Colon (tissue), 2 donors: ENCODE results near the gene SCNM1.
"Not testable (repeated sequence)": the region's sequence is repeated elsewhere in the genome, so short reads cannot be mapped to it uniquely, and the experiment has no call there.

ENCODE experiments used
- FAIRE-seq: peaks from 2 replicates; lab custom pipeline; 2012; peaks lifted over from hg19 to GRCh38; lab: Jason Lieb, UNC
- donor health status: control.
- donor health status: control.

Gene SCNM1

DNA sequence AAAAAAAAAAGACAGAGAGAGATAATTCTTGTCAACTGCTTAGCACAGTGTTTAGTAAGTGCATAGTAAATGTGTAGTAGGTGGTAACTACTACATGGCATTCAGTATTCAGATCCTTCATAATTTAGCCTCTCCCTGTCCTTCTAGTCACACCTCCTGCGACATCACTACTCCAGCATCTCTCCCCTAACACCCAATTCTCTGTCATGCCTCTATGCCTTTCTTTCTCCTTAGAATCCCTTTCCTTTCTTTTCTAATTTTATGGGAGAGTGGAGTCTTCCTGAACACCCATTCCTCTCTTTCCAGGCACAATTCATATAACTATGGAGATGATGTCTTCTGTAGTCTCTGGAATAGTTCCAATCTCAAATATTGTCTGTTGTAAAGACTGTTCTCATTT, 27.9 kb downstream of the SCNM1 start:
- FAIRE-seq: no peak

DNA sequence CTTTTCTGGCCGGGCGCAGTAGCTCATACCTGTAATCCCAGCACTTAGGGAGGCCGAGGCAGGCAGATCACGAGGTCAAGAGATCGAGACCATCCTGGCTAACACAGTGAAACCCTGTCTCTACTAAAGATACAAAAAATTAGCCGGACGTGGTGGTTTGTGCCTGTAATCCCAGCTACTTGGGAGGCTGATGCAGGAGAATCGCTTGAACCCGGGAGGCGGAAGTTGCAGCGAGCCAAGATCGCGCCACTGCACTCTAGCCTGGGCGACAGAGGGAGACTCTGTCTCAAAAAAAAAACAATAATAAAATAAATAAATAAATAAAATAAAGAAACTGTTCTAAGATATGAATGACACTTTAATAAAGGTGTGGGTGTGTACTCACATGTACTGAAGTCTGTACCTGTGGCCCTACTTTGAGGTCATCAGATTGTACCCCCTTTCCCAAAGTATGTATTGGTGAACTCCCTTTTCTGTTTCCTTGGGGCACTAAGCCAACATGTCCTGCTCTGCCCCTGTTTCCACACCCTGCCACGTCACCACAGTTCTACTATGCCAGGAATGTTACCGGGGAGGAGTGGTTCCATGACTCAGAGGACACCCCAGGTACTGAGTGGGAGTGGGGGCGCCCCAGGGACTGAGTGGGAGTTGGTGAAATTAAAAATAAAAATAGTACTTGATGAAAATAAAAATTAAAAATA, 29.1 kb downstream of the SCNM1 start:
- not testable (repeated sequence) for FAIRE-seq

DNA sequence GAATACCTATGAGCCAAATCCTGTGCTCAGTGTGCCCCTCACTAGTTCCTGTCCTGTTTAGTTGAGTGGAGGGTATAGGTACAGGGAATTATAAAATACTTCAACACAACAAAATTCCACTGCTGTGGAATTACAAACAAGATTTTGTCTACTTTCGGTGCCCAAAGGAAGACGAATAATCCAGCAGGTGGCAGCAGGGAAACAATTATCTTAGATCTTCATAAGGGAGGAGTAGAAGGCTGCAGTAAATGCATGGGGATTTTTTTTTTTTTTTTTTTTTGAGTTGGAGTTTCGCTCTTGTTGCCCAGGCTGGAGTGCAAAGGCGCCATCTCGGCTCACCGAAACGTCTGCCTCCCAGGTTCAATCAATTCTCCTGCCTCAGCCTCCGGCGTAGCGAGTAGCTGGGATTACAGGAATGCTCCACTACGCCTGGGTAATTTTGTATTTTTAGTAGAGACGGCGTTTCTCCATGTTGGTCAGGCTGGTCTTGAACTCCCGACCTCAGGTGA, 30.4 kb downstream of the SCNM1 start:
- no peak for FAIRE-seq

DNA sequence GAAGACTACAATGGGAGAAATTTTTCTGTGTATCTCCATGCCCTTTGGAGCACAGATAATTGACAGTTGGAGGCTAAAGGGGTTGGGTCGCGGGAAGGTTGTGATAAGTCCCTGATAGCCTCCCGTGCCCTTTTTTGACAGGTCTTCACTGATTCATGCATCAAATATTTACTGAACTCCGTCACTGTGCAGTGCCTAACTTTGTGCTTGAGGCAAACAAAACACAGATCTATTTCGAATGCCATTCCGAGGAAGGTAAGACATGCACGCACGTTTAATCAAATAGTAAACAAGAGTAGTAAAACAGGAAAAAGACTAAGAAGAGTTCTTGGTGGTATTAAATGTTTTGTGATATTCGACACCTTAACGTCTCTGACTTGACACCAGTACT, 31.9 kb downstream of the SCNM1 start:
- no peak for FAIRE-seq

DNA sequence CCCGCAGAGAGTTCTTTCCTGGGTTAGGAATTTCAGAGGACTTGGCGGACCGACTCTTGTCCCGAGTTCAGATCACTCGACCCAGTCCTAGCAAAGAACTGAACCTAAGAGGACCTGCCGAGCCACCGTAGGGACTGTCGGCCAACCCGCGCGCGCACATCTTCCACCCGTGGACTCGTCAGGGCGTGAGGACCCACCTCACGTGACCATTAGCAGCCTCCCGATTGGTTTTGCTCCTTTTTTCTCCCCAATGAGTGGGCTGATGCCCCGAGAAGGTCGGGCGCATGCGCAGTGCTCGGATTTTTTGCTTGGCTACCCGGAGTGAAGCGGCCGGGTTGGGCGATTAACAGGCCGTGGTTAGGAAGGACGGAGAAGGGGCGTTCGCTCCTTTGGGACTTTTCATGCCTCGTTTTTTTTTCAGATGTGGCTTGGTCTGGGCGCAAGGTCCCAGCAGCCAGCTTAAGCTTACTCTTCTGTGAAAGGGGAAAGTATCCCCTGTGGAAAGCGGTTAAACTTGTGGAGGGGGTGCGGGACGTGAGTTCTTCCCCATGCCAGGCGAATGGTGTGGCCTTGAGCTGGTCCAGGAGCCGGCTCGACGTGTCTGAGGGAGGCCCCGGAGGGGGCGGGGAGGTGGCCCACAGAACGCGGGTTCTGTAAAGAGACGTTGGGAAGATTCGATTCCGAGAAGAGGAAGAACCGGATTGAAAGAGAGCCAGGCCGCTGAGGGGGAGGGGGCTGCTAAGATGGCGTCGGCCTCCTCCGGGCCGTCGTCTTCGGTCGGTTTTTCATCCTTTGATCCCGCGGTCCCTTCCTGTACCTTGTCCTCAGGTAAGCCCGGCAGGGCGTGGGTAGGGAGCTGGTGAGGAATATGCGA, 32.5 kb downstream of the SCNM1 start, which contains the start of gene PIP5K1A:
TSS of gene PIP5K1A (plus strand) at position 299 of the 874 bp plus-strand sequence. CDS start at position 744, 445 bp downstream.
- FAIRE-seq: no peak

DNA sequence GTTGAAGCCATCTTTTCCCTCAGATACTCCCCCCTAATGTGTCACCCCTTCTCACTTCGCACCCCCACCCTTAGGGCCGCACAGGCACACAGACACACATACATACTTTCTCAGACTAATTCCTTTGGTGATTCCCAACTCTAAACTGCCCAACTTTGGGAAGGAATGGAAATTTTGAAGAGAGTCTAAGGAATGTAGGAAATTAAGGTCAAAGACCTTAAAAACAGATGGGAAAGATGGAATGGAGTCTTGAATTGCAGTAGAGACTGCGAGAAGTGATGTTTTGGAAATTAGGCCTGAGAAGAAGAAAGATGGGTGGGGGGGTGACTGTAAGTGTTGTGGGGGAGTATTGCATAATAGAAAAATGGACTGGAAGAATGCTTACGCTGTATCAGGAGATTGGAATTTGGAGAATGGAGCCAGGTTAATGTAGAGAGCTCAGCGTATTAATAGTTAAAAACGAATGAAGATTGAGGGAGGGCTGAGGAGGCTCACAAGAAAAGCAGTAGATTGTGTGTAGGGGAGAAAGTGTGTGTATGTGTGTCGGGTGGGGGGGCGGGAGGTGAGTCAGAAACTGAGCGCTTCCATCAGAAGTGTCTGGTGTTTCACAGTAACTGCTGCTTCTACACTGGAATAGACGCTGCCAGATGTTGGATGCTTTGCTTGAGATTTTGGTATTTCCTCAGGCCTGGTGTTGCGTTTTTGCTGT, 34.1 kb downstream of the SCNM1 start:
- FAIRE-seq: no peak

DNA sequence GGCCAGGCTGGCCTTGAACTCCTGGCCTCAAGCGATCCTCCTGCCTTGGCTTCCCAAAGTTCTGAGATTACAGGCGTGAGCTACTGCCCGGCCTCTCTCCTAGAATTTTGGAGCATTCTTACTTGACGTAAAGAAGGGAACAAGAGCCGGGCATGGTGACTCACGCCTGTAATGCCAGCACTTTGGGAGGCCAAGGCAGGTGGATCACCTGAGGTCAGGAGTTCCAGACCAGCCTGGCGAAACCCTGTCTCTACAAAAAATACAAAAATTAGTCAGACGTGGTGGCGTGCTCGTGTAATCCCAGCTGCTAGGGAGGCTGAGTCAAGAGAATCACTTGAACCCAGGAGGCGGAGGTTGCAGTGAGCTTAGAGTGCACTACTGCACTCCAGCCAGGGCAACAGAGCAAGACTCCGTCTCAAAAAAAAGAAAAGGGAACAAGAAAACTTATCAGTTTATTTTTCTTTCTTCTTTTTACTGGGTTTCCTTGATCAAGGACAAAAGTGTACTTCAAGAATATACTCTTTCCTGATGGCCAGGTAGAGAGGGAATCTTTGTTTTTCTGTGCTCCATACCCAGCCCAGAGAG, 39.5 kb downstream of the SCNM1 start:
- not testable (repeated sequence) for FAIRE-seq

DNA sequence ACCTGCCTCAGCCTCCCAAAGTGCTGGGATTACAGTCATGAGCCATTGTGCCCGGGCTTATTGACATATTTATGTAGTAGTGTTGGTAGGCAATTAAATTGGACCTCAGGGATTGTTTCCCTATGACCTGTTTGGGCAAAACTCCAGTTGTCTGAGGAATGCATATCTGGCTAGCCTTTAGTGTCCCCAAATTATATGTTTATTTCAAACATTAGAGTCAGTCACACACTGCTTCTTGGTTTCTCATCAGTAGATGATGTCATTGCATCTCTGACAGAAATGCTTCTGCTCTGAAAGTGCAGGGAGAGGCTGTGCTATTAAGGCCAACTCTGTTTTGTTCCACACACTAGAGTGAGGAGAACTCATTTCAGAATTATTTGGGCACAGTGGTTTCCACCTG, 44.9 kb downstream of the SCNM1 start:
- no peak for FAIRE-seq

DNA sequence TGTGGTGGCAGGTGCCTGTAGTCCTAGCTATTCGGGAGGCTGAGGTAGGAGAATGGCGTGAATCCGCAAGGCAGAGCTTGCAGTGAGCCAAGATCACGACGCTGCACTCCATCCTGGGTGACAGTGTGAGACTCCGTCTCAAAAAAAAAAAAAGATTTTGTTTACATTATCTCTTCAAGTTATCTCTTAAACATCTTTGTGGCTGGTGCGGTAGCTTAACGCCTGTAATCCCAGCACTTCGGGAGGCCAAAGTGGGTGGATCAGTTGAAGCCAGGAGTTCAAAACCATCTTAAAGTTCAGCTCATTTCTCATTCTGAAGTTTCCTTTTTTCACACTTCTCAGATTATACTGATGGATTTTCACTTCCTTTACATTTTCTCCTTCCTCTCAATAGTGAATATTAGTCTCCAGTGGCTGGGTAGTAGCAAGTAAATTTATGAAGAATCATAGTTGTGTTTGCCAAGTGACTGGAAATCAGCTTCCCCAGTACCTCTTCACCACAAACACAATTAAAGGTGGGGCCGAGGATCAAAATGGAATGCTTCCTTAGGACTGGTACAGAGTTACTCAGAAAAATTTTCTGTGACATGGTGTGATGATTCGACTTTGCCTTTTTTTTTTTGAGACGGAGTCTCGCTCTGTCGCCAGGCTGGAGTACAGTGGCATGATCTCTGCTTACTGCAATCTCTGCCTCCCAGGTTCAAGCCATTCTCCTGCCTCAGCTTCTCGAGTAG, 46.2 kb downstream of the SCNM1 start:
- no peak for FAIRE-seq

DNA sequence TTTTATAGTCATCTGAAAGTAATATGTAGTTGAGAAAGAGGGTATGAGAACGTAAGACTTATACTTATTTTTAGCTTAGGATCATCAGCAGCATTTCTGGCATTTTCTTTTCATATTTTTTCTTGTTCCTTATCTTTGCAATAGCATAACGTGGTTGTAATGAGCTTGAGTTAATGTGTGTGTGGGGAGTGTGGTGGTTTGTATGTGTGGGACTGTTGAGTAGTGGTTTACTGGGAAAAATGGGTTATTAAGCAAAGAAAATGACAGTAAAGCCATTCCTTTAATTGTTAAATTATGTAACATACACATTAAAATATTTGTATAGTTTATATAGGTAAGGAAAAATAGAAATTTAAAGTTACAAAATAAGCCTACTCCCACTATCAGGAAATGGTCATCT, 47.6 kb downstream of the SCNM1 start:
- no peak for FAIRE-seq
